Activated effector memory CD4-positive, alpha-beta T cell treated with anti-CD3 and anti-CD28 coated beads, Interleukin-2, amount 50 U/mL, for 16 hours (primary cell): Measurements from ENCODE around the gene BSND.

Source experiments
- DNase-seq: peaks from one replicate; pipeline ENCODE4 v3.0.0-alpha.2; 2020

The BSND gene

DNA sequence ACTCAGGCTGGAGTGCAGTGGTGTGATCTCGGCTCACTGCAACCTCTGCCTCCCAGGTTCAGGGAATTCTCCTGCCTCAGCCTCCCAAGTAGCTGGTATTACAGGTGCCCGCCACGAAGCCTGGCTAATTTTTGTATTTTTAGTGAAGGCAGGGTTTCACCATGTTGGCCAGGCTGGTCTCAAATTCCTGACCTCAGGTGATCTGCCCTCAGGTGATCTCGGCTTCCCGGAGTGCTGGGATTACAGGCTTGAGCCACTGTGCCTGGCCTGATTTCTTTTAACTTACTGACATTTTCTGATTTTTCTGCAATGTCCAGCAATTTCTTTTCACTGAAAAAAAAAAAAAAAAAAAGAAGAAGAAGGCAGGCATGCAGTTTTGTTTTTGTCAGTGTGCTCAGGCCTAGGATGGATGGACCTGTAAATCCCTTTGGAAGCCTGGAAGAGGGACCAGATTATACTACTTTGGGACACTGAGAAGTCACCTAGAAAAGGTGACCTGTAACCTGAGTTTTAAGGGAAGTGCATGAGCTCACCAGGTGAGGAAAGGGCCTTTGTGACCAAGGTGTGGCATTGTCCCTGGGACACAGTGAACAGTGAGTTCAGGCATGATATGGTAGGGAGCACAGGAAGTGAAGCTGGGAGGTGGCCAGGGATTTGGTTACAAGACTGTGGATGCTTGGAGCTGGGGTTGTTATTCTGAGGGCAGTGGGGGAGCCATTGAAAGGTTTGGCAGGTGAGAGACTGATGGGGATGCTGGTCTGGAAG lies 21.0 kb upstream of the BSND start:
- no peak for DNase-seq

DNA sequence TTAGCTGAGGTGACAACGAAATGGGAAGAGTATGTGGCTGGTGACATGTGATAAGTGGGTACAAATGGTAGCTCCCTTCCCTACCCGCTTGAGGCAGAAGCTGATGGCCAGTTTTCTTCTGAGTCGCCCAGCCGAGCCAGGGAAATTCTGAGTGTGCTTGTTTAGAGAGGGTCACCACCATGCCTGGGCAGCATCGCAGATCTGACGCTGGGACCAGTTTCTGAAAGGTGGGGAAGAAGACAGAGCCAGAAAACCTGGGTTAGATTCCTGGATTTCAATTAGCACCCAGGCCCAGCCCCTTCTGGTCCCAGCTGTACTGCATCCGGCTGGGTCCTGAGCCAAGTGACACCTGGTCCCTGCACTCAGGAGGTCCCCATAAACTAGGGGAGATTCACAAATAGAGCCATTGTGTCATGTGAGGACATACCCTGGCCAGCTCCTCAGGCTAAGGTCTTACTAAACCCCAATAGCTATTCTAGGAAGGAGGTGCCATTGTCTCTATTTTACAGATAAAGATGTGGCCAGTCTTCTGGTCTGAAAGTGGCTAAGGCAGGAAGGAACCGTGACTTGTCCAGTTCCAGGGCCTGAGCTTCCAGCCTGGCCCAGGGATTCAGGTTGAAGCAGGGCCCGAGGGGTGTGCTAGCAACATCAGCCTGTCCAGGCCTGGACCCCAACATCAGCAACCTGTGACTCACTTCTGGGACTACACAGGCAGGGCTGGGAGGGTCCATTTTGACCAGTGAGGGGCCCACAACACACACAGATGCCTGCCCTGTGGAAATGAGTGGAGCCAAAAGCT lies 20.0 kb upstream of the BSND start:
- no peak for DNase-seq

DNA sequence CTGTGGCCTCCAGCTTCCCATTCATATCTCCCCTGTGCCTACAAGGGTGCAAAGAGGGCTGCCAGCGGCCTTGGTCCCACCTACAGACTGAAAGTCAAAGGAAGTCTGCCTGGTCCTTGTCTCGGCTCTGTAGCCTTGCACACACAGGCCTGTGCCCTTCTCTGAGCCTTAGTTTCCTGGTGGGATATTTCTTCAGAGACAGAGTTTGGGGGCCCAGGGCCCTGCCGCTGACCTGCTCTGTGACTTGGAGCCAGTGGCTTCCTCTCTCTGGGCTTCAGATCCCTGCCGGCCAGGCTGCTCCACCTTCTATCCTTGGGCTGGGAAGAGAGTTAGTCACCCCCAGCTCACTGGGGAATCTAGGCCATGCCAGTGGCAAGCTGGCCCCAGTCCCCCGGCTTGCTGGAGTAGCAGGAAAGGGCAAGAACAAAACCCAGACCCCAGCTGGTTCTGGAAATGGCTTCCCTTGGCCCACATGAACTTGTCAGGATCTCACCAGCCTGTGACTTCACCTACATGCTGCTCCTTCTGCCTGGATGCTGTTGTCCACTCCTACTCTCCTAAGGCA lies 19.3 kb upstream of the BSND start:
- DNase-seq: no peak

DNA sequence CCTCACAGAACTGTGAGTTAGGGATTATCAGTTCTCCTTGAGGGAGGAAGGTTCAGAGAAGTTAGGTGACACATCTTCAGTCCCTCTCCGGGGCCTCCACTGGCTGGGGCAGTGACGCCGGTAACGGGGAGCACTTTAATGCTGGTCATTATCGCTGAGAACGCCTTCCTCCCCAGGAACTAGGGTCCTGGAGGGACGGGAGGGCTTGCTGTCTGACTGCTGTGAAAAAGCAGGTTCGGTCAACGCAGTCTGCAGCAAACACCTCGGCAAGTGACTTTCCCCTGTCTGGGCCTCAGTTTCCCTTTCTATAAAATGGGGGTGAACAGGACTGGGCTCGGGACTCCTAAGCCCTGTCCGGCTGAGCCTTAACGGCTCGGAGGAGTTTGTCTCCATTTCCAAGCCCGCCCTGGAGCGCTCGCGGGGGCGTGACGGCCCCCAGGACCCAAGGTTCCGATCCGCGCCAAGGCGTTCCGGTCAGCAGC lies 18.6 kb upstream of the BSND start:
- no peak for DNase-seq

DNA sequence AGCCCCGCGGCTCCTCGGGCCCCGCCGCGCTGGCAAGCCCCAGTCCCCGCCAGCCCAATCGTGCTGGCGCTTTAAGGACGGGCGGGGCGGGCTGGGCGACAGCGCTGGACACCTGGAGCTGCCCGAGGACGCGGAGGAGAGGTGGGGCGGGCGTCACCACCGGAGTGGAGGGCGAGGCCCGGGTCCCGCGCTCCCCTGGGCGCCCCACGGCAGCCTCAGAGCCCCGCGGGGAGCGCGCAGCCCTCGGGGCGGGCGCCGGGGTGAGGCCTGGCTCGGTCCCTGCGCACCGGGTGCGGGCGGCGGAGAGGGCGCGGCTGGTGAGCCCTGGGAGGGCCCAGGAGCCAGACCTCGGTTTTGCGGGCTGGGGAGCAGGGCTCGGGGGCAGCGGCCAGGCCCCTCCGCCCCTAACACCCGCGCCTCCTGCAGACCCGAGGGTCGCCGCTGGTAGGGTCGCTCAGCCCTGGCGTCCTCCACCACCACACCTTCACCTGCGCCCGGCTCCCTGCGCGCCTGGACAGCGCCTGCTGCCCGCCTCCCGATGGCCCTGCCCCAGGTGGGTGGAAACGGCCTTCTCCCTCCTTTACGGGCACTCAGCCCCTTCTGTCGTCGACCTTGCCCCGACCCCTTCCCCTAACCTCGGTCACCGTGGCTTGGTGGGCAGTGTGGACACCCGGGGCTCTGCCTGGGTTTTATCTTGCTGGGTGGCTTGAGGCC lies 18.0 kb upstream of the BSND start, which contains the start of gene TMEM61:
TMEM61 (plus strand) TSS at position 101 of the 714 bp plus-strand sequence; CDS start at position 539, 438 bp downstream.
- DNase-seq: no peak

DNA sequence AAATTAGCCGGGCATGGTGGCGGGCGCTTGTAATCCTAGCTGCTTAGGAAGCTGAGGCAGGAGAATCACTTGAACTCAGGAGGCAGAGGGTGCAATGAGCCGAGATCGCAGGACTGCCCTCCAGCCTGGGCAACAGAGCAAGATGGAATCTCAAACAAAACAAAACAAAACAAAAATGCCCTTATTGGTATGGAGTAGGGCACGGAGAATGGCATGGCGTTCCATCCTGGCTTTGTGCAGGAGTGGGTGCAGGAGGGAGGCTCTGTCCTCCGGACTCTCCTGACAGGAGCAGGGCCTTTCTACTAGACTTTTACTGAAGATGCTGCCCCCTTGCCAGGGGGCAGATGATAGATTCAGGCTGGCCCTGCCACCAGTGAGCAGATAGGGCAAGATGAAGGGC lies 17.3 kb upstream of the BSND start:
- DNase-seq: no peak

DNA sequence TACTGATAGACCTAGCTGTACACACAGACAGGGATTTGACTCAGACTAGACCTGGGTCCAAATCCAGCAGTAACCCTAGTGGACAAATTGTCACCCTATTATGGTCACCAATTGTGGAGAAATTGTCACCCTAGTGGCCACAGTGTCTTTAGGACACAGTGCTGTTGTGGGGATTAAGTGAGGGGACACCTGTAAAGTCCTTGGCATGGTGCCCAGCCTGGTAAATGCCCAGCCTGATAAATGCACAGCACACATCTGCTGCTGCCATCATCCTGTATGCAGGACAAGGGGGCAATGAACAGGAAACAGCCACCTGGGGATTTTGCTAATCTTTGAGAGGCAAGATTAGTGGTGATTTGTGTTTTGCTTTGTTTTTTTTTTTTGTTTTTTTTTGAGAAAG lies 16.0 kb upstream of the BSND start:
- DNase-seq: no peak

DNA sequence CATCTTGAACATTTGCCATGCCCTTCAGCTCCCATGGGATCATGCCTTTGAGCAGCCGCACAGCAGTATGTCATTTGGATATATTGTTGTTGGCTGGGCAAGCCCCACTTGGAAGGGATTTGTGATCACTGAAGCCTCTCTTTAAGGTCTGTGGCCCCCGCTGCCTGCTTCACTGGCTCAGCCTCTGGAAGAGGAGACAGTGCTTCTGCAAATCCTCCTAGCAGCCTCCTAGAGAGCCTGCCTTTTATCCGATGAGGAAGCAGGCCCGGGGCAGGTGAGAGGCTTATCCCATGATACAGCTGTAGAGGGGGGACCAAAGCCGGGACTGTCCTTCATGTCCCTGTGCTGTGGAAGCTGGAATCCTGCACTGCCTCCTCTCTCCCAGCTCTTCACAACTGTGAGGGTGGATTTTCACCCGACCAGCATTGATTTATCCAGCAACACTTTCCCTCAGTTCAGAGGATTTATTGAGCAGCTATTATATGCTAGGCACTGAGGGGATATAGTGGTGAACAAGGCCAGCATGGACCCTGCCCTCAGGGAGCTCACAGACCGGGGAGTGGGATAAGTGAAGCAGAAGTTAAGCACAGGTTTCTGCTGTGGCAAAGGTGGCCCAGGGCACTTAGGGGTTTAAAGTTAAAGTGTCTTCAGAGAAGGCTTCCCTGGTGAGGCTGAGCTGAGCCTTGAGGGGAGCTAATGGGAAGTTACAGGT lies 14.4 kb upstream of the BSND start:
- no peak for DNase-seq

DNA sequence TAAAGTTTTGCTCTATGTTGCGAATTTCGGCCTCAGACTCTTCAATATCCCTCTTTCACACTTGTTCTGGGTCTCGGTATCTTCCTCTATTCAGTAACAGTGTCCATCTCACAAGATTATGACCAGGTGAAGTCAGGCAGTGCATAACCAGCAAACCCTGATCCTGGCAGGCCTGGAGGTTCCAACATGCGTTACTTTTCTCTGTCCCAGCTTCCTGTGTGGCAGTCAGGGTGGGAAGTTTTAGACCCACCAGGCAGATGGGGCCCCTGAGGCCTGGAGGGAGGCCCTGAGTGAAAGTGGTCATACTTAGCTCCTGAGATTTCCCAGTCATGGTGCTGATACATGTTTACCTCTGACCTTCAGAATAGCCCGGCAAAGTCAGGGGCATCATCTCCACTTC lies 13.2 kb upstream of the BSND start:
- peak; percentile 33 for DNase-seq

DNA sequence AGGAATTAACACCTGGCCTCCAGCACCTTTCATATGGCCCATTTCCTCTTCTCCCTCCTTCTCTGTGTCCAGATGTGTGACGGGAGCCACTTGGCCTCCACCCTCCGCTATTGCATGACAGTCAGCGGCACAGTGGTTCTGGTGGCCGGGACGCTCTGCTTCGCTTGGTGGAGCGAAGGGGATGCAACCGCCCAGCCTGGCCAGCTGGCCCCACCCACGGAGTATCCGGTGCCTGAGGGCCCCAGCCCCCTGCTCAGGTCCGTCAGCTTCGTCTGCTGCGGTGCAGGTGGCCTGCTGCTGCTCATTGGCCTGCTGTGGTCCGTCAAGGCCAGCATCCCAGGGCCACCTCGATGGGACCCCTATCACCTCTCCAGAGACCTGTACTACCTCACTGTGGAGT lies 12.7 kb upstream of the BSND start:
- peak; percentile 37 for DNase-seq

DNA sequence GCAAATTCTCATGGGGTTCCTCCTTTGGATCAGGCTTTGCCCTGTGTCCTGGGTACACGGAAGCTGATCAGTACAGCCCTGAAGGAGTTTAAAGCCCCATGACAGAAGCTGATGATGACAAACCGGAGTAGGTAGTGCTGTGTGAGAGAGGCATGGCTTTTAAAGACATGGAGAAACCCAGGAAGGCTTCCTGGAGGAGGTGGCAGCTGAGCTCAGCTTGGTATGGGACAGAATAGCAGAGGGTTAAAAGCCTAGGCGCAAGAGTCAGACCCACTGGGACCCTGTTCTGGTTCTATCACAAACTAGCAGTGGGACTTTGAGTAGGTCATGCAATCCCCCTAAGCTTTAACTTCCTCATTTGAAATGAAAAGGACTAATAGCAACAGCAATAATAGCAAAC lies 12.2 kb upstream of the BSND start:
- DNase-seq: peak; percentile 30

DNA sequence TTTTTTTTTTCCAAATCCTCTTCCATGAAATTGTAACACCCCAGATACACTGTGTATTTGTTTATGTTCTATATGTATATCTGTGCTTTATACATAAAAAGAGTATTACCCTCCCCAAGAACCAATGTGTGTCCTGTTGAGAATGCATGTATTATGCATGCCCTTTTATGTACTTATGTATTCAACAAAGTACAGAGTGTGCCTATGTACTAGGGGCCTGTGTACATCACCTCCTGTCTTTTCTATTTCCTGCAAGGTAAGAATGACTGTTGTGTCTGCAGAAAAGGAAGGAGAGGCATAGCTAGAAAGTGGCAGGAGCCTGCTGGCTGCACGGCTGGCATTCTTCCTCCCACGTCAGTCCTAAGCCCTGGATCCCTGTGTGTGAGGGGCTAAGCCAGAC lies 11.3 kb upstream of the BSND start:
- peak; percentile 27 for DNase-seq

DNA sequence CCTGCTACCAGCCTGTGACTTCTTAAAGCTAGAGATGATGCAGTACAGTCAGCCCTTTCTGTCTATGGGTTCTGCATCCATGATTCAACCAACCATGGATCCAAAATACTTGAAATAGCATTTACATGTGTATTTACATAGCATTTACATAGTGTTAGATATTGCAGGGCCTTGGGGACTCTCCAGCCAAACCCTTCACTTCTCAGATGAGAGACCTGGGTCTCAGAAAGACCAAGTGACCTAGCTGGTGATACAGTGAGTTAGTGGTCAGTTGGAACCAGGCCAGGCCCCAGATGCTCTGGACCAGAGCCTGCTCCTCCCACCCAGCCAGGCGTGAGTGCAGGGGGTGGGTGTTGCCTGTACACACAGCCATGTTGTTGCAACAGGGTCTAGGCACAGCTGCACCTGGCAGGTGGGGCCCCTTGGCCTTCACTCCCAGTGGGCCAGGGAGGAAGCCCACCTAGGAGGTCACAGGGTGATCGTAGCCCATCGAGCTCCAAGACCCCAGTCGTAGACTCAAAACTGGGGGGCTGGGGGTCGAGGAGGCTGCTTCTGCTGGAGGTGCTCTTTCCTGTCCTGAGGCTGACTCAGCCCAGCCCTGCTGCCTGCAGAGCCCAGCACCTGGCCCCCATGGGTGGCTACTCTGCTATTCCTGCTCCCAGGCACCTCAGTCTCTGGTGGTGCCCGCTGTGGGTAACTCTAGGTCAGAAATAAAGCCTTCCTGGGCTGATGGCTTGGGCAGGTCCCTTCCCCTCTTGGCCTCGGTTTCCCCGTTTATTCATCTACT lies 10.6 kb upstream of the BSND start:
- DNase-seq: no peak

DNA sequence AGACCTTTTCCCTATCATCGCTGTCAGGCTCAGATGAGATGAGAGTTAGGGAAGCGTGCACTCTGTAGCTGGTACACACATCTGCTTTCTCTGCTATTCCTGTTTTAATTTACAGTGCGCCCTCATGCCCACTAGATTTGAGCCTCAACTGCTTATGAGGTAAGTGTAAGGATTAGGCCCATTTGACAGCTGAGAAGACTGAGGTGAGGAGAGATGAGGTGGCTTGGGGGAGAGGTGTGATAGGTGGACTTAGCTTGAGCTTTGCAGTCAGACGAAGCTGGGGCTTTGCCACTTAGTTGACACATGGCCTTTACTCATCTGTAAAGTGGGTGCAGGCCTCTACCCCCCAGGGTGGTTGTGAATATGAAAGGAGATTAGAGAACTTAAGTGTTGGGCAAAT lies 9.8 kb upstream of the BSND start:
- no peak for DNase-seq

DNA sequence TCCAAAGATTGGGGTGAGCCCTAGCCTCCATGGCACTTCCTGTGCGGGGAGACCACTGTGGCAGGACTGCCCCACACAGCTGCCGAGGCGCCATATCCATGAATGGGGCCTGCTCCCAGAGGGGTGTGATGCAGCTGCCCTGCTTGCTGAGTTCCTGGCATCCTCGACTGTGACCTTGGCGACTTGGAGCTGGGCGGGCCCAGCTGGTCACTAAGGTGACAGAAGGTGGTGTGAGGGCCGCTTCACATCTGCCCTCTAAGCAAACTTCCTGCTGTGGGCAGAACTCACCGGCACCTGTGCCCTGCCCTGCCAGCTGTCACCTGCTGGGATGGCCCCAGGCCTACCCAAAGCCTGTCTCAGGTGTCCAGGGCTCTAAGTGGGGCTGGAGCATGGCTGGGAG lies 9.3 kb upstream of the BSND start:
- no peak for DNase-seq

DNA sequence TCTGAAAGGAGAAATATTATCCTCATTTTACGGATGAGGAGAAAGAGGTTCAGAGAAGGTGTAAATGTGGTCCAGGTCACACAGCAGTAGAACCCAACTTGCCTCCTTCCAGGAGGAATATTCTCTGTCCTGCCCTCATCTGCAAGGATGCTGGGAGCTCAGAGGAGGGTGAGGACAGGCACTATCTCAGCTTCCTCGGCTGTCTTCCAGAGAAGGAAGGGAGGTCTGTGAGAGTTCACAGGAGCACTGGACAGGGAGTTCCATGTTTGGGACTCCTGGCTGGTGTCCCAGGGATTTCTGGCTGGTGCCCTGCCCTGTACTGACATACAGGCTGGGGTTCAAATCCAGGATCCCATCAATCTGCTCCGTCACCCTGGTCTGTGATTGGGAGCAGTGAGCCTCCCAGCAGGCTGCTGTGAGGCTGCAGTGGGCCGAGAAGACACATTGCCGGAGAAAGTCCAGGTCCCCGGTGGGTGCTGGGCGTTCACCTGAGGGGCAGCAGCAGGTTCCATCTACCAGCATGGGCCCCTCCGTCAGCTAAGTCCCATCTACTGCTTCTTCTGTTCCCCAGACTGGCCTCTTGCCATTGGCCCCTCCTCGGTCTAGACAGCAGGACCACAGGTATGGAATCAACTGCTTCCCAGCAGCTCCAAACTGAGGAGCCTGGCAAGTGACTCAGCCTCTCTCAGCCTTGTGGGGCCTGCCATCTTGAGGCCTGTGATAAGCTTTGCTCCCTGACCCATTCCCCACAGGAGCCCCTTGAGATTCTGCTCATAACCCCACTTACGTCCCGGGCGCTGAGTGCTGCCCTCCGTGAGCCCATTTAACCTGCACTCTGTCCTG lies 8.5 kb upstream of the BSND start:
- no peak for DNase-seq

DNA sequence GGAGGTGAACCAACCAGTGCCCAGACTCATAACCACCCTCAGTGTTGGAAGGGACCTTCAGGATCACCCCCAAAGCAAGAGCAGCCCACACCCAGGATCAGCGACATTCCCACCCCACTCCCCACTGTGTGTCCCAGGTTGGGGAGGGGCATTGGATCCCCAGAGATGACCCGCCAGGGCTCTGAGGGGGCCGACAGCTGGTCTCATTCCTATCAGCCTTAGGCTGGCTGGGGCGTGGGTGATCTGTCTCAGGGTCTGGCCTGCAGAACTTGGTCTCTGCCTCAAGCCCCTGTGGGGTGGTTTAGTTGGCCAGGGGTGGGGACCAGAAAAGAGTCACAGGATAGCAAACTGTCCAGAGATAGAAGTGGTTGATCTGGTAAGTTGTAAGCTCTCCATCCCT lies 7.8 kb upstream of the BSND start:
- no peak for DNase-seq

DNA sequence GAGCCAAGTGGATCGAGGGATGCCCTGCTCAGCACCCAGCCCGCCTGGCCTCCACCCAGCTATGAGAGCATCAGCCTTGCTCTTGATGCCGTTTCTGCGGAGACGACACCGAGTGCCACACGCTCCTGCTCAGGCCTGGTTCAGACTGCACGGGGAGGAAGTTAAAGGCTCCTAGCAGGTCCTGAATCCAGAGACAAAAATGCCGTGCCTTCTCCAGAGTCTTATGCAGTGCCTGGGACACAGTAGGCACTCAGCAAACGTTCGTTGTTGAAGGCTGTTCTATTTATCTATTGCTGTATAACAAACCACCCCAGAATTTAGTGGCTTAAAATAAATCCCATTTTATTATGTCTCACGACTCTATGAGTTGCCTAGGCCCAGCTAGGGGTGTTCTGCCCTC lies 6.8 kb upstream of the BSND start:
- no peak for DNase-seq

DNA sequence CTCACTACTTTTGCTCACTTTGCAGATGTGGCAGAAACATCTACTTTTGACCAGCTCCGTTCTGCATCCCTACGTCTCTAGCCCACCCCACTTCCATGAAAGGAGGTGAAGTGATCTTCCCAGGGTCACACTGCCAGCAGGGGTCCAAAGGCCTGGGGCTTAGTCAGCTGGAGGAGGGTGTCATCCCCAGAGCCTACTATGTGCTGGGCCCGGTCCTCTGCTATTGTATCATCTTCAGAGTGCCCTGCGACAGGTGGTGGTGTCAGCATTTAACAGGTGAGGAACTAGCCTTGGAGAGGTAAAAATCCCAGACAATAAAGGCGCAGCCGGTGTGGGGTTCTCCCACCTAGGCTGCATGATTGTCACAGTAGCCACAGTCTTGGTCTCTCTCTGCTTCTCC lies 5.6 kb upstream of the BSND start:
- no peak for DNase-seq

DNA sequence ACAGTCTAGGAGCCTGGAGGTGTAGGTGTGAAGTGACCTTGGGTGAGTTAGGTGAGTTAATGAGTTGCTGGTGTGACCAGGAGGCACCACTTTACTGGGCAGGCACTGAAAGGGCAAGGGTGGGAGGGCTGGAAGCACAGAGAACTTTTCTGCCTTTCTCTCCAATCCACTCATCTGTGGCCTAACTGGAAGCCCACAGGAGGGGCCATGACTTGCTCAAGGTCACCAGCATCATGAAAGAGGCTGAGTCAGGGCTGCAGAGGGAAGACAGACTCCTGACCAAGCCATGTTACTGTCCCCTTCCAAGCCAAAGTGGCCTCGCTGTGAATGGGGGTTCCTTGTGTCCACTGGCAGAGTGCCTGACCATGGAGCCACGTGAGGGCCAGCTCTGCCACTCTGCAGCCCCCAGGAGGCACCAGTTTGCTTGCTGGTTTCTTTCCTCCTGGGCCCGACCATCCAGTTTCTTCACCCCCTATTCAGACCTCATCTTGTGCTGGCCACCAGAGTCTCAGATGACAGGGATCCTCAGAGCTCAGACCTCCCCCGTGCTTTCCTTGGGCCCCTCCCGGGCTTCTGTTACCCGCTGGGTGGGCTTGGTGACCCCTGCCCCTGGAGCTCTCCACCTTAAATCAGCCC lies 4.3 kb upstream of the BSND start:
- DNase-seq: no peak
